GM10248 (cell line): ENCODE data around the gene SLC6A8.

Source experiments
- CTCF ChIA-PET: fragments of 300-600 bp; sonication (Branson Sonifier 250); formaldehyde crosslinking; extraction: SDS; loops from one replicate; lab custom pipeline; 2021; ENCODE audit warnings: antibody characterized with exemption; lab: Yijun Ruan, JAX
- POLR2A ChIA-PET: fragments of 350-650 bp; sonication (Branson Sonifier 250); formaldehyde crosslinking; extraction: SDS; loops from one replicate; lab custom pipeline; 2020; ENCODE audit warnings: antibody characterized with exemption; lab: Yijun Ruan, JAX
- DNase-seq: peaks from one replicate; pipeline ENCODE4 v3.0.0; 2012; ENCODE audit errors: extremely low spot score
- TF ChIP-seq, protein P1 (sequence below): IDR thresholded peaks from 2 replicates; pipeline ENCODE4 v1.5.1; 2012; ENCODE audit warnings: mild to moderate bottlenecking, low read depth; ENCODE audit errors: extremely low read depth, missing control alignments, control extremely low read depth

The SLC6A8 gene

DNA sequence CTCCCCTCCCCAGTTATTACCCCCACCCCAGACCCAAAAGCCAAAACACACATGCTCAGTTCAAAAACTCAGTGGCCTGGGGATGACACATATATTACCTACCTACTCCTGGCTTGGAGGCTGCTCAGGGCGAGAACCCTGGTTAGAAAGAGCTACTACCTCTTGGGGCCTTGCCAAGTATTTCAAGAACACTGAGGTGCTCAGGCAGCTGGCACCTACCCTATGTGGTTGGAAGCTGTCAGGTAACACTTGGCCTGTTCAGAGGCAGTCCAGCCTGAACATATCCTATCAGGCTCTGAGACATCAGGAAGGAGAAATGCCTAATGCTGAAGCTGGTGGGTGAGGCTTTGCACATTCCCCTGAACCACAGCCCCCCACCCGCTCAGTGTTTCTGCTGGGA, 31.5 kb downstream of the SLC6A8 start:
- TF ChIP-seq, protein P1, sequence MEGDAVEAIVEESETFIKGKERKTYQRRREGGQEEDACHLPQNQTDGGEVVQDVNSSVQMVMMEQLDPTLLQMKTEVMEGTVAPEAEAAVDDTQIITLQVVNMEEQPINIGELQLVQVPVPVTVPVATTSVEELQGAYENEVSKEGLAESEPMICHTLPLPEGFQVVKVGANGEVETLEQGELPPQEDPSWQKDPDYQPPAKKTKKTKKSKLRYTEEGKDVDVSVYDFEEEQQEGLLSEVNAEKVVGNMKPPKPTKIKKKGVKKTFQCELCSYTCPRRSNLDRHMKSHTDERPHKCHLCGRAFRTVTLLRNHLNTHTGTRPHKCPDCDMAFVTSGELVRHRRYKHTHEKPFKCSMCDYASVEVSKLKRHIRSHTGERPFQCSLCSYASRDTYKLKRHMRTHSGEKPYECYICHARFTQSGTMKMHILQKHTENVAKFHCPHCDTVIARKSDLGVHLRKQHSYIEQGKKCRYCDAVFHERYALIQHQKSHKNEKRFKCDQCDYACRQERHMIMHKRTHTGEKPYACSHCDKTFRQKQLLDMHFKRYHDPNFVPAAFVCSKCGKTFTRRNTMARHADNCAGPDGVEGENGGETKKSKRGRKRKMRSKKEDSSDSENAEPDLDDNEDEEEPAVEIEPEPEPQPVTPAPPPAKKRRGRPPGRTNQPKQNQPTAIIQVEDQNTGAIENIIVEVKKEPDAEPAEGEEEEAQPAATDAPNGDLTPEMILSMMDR = no peak
- DNase-seq = no peak
- ChIA-PET CTCF (interaction anchor here (1.6 kb wide), 1 partner anchor 11 kb away, joined by 5 read pairs; no protein-coding TSS in a partner anchor), POLR2A (no interaction called here)

DNA sequence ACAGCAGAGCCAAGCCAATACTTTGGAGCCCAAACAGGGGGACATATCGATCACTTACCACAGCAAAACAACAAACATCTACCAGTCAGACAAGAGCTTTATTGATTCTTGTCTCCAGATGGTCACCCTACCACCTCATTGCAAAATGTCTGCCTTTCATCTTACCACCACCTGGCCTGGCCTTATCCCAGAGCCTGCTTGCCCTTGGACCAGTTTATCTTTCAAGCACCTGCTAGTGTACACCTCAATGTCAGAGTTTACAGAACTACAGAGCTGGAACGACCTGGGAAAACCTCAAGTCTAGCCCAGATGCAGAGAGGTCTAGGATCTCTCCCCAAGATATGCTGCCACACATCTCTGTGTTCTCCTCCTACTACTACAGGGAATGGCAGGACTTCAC, 32.0 kb downstream of the SLC6A8 start:
- CTCF ChIA-PET = interaction anchor here (1.6 kb wide), 1 partner anchor 12 kb away, joined by 5 read pairs; no protein-coding TSS in a partner anchor
- DNase-seq = no peak
- POLR2A ChIA-PET = no interaction called here
- TF ChIP-seq, protein P1 = no peak

DNA sequence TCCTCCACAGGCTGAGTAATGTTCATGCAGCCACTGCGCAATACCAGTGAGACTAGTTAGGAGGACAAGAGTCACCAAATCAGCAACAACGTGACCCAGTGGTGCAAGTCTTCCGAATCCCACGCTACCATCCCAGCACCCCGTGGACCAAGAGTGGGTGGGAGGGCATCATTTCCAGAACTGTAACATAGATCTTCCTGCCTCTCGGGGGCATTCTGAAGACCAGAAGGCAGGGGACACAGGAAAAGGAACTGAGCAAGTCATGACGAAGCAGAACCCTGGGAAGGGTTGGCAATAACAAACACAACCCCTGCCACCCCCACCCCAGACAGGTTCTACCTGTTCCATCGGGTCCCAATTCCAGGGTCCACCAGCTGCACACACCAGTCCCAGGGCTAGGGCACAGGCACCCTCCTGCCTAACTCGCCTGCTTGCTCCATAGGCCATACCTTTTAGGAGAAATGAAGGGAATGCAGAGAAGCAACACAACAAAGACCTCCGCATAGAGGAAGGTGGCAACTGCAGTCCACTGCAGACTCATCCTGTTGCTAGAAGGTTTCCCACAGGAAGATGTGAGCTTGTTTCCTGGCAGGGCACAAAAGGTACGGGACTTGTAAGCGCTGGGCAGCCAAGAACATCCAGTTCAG, 35.1 kb downstream of the SLC6A8 start:
- CTCF ChIA-PET = interaction anchor here (1.5 to 1.8 kb wide), 2 partner anchors 55 to 224 kb away, joined by 3 to 4 read pairs; no protein-coding TSS in a partner anchor
- TF ChIP-seq, protein P1 = no peak

DNA sequence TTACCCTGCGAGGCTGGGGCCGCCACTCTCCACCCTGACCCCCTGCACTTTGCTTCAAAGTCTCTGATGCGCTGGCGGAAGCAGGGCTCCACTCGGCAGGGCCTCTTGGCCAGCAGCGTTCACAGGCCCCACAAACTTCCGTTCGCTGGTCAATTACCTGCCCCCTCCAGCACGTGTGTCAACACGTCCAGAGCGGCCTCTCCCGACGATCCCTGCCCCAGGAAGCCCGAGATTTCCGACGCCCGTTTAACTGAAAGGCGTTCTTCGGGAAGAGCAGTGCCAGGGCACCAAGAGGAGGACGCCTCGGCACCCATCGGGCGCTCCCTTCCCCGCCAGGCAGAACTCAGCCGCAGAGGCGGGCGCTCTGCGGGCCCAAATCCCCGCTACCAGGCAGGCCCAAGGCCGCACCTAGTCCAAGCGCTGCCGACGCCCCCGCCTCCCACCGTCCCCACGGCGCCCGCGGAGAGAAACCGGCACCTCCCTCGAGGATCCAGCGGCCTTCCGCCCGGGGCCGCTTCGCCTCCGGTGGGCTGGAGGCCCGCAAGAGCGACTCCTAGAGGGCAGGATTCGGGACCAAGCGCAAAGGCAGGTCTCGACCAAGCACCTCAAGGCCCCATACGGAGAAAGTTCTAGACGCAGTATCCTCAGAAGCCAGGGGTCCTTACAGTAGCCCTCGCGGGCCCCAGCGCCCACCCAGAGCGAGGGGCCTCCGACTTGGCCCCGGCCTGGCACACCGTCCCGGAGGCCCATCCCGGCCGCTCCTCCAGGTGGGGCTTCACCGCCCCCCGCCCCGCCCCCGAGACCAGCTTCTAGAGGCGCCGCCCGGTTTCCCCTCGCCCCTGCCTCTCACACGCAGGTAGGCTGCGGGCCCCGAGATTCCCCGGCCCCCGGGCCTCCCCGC, 35.9 kb downstream of the SLC6A8 start:
- POLR2A ChIA-PET = no interaction called here
- TF ChIP-seq, protein P1 = peak; percentile 51
- peak; percentile 65 for DNase-seq
- CTCF ChIA-PET = interaction anchor here (1.5 kb wide), 1 partner anchor 56 kb away, joined by 3 read pairs; no protein-coding TSS in a partner anchor

More for the DNA sequence above, 35.1 kb downstream of the SLC6A8 start:
- POLR2A ChIA-PET = no interaction called here
- DNase-seq = no peak

DNA sequence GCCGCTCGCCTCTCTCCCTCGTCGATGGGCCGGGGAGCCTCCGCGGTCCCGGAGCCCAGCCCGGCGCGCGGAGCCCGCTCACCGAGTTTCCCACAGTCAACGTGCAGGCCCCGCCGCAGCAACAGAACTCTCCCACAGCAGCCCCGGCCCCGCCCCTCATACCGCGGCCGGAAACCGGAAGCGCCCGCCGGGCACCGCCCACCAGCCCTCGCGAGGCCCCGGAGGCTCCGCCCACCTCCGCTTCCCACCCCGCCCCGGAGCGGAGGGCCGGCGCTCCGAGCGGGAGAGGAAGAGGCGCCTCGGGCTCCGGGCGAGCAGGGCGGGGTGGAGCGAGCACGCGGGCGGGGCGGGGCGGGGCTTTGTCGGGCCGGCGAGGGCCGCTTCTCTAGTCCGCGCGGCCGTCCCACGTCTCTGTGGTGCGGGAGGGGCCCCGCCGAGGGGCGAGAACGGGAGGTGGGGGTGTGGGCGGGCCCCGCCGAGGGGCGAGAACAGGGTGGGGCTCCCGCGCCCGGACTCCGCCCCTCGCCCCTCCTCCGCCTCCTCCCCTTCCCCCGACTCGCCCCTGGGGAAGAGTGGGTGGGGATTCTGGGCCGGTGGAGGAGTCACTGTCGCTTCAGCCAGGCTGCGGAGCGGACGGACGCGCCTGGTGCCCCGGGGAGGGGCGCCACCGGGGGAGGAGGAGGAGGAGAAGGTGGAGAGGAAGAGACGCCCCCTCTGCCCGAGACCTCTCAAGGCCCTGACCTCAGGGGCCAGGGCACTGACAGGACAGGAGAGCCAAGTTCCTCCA, 36.7 kb downstream of the SLC6A8 start, which contains the start of the genes ABCD1 and BCAP31:
TSS of gene ABCD1 (plus strand) at position 605 of the 787 bp plus-strand sequence. CDS start 411 bp downstream, outside the sequence.
TSS of gene BCAP31 (minus strand) at position 136 of the 787 bp plus-strand sequence. CDS start 1,143 bp downstream, outside the sequence.
- TF ChIP-seq, protein P1 = no peak
- ChIA-PET POLR2A (no interaction called here), CTCF (interaction anchor here (1.5 kb wide), 1 partner anchor 57 kb away, joined by 3 read pairs; no protein-coding TSS in a partner anchor)
- peak; percentile 94 for DNase-seq
